Brain microvascular endothelial cell (primary cell): ENCODE measurements around the gene ZKSCAN5.
"Not testable (repeated sequence)": the region's sequence is repeated elsewhere in the genome, so short reads cannot be mapped to it uniquely, and the experiment has no call there.

Experiments
- DNase-seq: peaks from one replicate; pipeline ENCODE4 v3.0.0-alpha.2; 2020
- H3K27ac ChIP-seq: fragments of 250-450 bp; sonication (Bioruptor Pico); 2 replicates; pipeline ENCODE4 v1.5.1; 2020; ENCODE audit warnings: mild to moderate bottlenecking, moderate library complexity
- H3K27me3 ChIP-seq: fragments of 250-450 bp; sonication (Bioruptor Pico); replicated peaks from 2 replicates; pipeline ENCODE4 v1.5.1; 2020; ENCODE audit warnings: mild to moderate bottlenecking
- H3K36me3 ChIP-seq: fragments of 250-450 bp; sonication (Bioruptor Pico); replicated peaks from 2 replicates; pipeline ENCODE4 v1.5.1; 2020; ENCODE audit warnings: mild to moderate bottlenecking
- H3K4me3 ChIP-seq: 2 replicates; pipeline ENCODE4 v1.5.1; 2011; ENCODE audit warnings: low read depth, mild to moderate bottlenecking, control low read depth, low read length, moderate library complexity
- CTCF ChIP-seq: IDR thresholded peaks from 2 replicates; pipeline ENCODE4 v1.5.1; 2011; ENCODE audit warnings: low read depth, mild to moderate bottlenecking, moderate library complexity, low read length, control low read depth, inconsistent platforms; ENCODE audit errors: missing control alignments
- in situ Hi-C: cut with HindIII; loops from 2 replicates; pipeline ENCODE4 v1.10.0; 2017; ENCODE audit warnings: low sequenced_read_pairs, low pct_ligation_motif_present

The ZKSCAN5 gene

GRCh38 chr7:99499721-99500636 is 4.5 kb upstream of the ZKSCAN5 start, which contains the start of gene ZNF394:
Gene ZNF394, minus strand, starts transcription at chr7:99500281. Its CDS starts 188 bp downstream, at chr7:99500093.
- H3K36me3 ChIP-seq = peaks cover 15% of the 10 kb centered on the region
- DNase-seq = peak; percentile 84
- peak; percentile 12 for TF ChIP-seq CTCF
- H3K27ac ChIP-seq = peak within 1 kb of the TSS; percentile 89
- in situ Hi-C loops = no loop called here
- peak within 1 kb of the TSS; percentile 78 for H3K4me3 ChIP-seq
- no peaks in the 10 kb centered on the region for H3K27me3 ChIP-seq

GRCh38 chr7:99500637-99501009 is 3.8 kb upstream of the ZKSCAN5 start:
- H3K27me3 ChIP-seq = no peaks in the 10 kb centered on the region
- peak overlapping the region; percentile 89 for H3K27ac ChIP-seq
- DNase-seq = no peak
- in situ Hi-C loops = no loop called here
- peak overlapping the region; percentile 78 for H3K4me3 ChIP-seq
- TF ChIP-seq CTCF = no peak
- peaks cover 9% of the 10 kb centered on the region for H3K36me3 ChIP-seq

GRCh38 chr7:99501236-99501635 is 3.2 kb upstream of the ZKSCAN5 start:
- DNase-seq, in situ Hi-C loops, H3K27ac ChIP-seq, H3K36me3 ChIP-seq, H3K4me3 ChIP-seq, H3K27me3 ChIP-seq: not testable (repeated sequence)

- DNase-seq = peak; percentile 98
- Histone ChIP-seq H3K27me3 (no peaks in the 10 kb centered on the region), H3K27ac (peak overlapping the region; percentile 78), H3K4me3 (peak overlapping the region; percentile 87), H3K36me3 (no peaks in the 10 kb centered on the region)
- in situ Hi-C loops = no loop called here
- TF ChIP-seq CTCF = no peak
Measured at GRCh38 chr7:99504281-99504602, 220 bp upstream of the ZKSCAN5 start.

- Histone ChIP-seq H3K36me3 (no peaks in the 10 kb centered on the region), H3K4me3 (peak overlapping the region; percentile 87), H3K27me3 (no peaks in the 10 kb centered on the region), H3K27ac (peak overlapping the region; percentile 78)
- no peak for DNase-seq
- no peak for TF ChIP-seq CTCF
- in situ Hi-C loops = no loop called here
Measured at GRCh38 chr7:99505324-99505662, 831 bp downstream of the ZKSCAN5 start.

GRCh38 chr7:99514050-99514449 is 9.6 kb downstream of the ZKSCAN5 start:
- H3K4me3 ChIP-seq = no peak overlapping the region
- in situ Hi-C loops = no loop called here
- H3K27me3 ChIP-seq = no peaks in the 10 kb centered on the region
- peaks cover 36% of the 10 kb centered on the region for H3K36me3 ChIP-seq
- no peak for DNase-seq
- H3K27ac ChIP-seq = no peak overlapping the region
- no peak for TF ChIP-seq CTCF
